Measurements from ENCODE around the gene PRDM16.

GRCh38 chr1:3475839-3476573 is 407.0 kb downstream of the PRDM16 start:
- TF ChIP-seq, protein P1, sequence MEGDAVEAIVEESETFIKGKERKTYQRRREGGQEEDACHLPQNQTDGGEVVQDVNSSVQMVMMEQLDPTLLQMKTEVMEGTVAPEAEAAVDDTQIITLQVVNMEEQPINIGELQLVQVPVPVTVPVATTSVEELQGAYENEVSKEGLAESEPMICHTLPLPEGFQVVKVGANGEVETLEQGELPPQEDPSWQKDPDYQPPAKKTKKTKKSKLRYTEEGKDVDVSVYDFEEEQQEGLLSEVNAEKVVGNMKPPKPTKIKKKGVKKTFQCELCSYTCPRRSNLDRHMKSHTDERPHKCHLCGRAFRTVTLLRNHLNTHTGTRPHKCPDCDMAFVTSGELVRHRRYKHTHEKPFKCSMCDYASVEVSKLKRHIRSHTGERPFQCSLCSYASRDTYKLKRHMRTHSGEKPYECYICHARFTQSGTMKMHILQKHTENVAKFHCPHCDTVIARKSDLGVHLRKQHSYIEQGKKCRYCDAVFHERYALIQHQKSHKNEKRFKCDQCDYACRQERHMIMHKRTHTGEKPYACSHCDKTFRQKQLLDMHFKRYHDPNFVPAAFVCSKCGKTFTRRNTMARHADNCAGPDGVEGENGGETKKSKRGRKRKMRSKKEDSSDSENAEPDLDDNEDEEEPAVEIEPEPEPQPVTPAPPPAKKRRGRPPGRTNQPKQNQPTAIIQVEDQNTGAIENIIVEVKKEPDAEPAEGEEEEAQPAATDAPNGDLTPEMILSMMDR (conservative IDR thresholded peaks at IDR 0.05; ENCODE audit: low read depth, low read length): no peak
- TF ChIP-seq CEBPB (IDR thresholded peaks at IDR 0.05; ENCODE audit: low read depth, low read length) (no peak), BHLHE40 (IDR thresholded peaks at IDR 0.05; ENCODE audit: low read depth, low read length) (no peak), SMC3 (IDR thresholded peaks at IDR 0.05; ENCODE audit: low read depth, low read length) (no peak), FOS (IDR thresholded peaks at IDR 0.05; ENCODE audit: low read depth, low read length) (no peak), RAD21 (IDR thresholded peaks at IDR 0.05; ENCODE audit: low read length) (no peak), POLR2A (IDR thresholded peaks at IDR 0.05; ENCODE audit: low read depth, low read length) (no peak), USF2 (IDR thresholded peaks at IDR 0.05; ENCODE audit: low read depth, low read length) (no peak), MXI1 (IDR thresholded peaks at IDR 0.05; ENCODE audit: borderline replicate concordance, low read depth, low read length) (no peak), RCOR1 (IDR thresholded peaks at IDR 0.05; ENCODE audit: insufficient replicate concordance, low read length) (no peak), MAZ (IDR thresholded peaks at IDR 0.05; ENCODE audit: borderline replicate concordance, low read depth, low read length) (no peak), RFX5 (IDR thresholded peaks at IDR 0.05; ENCODE audit: low read depth, low read length) (no peak)
- TF ChIP-seq, protein P2, sequence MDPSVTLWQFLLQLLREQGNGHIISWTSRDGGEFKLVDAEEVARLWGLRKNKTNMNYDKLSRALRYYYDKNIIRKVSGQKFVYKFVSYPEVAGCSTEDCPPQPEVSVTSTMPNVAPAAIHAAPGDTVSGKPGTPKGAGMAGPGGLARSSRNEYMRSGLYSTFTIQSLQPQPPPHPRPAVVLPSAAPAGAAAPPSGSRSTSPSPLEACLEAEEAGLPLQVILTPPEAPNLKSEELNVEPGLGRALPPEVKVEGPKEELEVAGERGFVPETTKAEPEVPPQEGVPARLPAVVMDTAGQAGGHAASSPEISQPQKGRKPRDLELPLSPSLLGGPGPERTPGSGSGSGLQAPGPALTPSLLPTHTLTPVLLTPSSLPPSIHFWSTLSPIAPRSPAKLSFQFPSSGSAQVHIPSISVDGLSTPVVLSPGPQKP (IDR thresholded peaks at IDR 0.05; ENCODE audit: borderline replicate concordance, low read depth, low read length): no peak
